ENCODE data around the gene TRIM74.
"Not testable (repeated sequence)": the region's sequence is repeated elsewhere in the genome, so short reads cannot be mapped to it uniquely, and the experiment has no call there.

TRIM74 gene

DNA sequence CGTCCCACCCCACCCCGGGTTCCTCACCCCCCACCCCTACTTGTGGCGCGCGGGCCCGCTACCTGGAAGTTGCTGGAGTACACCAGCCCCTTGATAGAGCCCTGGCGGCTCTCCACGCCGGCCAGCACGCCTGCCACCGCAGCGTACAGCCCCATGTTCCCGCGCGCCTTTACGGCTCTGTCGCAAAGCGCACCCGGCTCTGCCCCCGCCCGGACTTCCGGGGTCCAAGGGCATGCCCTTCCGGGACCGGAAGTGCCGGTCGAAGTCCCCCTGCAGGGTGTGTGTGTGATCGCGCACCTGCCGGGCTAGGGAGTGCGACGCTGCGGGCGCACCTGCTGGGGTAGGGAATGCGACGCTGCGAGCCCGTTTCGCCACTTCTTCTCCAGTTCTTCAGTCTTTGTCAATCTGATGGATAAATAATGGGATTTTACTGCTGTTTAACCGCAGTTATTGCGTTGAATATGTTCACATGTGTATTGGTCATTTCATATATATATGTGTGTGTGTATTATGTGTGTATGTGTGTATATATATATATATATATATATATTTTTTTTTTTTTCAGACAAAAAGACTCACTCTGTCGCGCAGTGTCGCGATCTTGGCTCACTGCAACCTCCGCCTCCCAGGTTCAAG is 14.6 kb downstream of the TRIM74 start:
- not testable (repeated sequence) for DNase-seq

DNA sequence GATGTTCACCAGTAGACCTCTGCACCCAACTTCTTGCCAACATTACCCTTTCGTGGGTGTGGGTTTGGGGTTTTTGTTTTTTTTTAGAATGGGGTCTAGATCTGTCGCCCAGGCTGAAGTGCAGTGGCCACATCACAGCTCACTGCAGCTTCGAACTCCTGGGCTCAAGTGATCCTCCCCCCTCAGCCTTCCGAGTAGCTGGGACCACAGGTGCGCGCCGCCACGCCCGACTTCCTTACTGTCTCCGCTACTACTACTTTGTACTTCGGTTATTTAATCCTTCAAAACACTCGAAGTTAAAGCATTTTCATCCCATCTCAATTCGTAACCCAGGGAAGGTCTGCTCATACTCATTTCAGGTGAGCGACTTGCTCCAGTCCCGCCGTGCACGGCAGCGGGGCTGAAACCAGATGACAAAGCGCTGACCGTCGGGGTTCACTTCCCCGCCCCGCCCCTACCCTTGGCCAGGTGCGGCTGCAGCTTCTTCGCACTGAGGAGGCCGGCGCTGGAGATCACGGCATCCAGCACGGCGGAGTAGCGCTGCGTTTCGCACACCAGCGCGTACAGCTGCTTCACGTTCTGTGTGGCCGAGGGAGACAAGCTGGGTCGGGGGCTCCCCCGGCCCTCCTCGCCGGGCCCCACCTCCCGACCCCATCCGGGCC is 15.2 kb downstream of the TRIM74 start:
- not testable (repeated sequence) for DNase-seq

DNA sequence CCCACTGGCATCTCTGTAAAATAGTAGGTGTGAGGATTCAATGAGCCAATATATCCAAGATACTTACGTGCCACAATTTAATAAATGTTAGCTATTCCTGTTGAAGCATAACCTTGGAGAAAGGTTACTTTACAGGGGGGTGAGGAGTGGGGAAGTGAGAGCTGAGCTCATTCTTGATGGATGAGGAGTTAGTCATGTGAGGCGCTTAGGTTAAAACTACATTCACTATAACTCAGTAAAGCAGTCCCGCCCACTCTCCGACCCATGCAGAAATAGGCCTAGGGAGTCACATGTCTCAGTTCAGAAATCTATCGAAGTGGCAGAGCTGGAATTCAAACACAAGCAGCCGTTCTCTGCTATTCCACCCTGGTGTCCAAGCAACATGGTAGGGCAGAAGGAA is 18.8 kb downstream of the TRIM74 start:
- not testable (repeated sequence) for DNase-seq

DNA sequence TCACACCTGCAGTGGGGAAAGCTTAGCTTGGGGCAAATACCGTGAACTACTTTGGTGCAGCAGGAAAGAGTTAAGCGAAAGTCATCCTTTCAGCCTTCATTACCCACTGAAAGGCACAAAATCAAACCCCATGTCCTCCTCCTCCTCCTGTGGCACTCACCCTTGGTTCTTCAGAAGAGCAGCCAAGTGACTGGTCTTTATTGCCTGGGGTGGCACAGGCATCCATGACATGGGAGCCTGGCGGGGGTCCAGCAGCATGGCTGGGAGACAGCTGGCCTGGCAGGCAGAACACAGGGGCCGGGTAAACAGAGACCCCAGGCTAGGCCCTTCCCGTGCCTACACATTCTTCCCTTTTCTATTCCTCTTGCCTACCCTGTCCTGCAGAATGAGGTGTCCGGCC is 19.6 kb downstream of the TRIM74 start:
- DNase-seq, result not testable (repeated sequence)

DNA sequence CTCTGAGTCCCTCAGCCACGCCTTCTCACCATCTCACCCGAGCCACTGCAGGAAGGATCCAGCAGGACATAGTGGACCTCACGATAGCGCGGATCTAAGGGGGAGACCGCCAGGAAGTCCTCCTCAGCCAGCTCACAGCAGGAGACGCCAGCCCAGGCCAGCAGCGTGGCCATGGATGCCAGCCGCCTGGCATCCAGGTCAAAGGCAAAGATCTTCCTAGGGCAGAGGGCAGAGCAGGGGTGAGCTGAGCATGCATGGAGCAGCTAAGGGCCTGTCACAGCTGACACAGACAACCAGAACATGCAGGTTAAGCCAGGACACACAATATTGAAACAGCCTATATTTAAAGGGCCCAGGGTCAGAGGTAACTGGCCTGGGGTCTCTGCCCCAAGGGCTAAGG is 20.0 kb downstream of the TRIM74 start:
- DNase-seq, result not testable (repeated sequence)

DNA sequence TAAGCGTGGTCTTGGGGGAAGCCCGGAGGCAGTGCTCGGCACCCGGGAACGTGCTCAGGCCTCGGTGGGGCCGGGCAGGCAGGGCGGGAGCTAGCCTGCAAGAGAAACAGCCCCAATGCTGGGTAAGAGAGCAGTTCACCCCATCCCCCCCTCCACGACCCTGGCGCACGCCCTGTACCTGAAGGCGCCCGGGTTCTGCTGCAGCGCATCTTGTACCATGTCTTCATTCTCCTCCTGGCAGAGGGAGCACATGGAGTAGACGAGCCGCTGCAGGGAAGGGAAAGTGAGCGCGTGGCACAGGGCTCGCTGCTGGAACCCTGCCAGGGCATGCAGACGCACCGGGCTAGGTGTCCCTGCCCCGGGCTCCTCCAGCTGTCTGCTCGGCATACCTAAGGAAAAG is 20.6 kb downstream of the TRIM74 start:
- DNase-seq, result not testable (repeated sequence)

DNA sequence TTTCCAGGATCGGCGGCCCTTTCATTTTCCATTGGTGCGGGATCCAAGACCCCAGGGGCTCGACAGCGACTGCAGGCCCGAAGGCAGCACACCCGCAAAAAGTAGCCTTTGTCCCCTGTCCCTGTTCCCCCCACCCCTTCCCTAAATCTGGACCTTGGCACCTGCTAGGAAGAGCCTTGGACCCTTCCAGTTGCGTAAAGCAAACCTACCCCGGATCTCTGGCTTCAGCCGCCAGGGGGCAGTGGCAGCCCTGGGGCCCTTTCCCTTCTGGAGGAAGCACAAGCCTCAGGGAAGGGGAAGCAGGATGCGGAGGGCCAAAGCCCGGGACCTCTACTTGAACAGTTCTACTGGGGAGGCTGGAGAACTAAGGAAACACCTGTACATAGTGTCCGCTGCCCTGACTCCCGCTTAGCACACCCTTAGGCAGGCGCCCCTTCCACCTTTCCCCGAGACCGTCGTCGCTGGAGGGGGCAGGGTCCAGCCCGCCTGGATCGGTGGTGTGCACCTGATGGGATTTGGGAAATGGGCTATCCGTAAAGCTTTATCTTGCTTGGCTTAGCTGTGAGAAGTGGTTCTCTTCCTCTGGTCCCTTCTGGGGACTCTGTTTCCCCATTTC is 23.0 kb downstream of the TRIM74 start:
- not testable (repeated sequence) for DNase-seq

DNA sequence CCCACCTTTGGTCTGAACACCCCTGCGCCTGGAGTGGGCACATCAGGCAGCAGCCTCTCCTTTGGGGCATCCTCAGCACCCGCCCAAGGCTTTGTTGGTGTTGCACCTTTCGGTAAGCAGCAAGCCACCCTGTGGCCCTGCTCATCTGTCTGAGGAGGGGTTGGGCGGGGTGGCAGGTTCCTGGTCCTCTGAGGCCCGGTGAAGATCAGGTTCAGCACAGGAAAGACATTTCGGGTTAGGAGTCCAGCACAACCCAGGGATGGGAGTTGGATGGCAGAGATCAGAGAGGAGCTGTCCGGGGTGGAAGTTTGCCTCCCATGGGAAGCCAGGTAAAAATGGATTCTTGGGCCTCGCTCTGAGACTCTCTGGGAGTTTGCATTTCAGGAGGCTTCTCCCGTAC is 23.7 kb downstream of the TRIM74 start:
- not testable (repeated sequence) for DNase-seq

DNA sequence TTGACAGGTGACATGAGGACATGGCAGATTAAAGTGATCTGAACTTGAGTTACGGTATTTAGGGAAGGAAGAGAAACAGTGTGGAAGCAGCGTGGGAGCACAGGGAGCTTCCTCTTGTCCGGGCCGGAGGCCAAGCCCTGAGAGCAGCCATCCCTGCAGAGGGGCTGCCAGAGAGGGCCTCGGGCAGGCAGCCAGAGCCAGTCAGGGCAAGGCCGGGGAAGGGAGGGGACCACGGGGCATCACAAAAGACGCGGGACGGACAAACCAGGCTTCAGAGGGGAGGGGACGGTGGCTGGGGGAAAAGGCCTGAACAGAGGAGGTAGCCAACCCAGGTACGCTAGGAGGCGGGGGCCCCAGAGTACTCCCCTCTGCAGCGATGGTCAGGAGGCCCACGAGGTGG is 24.3 kb downstream of the TRIM74 start:
- not testable (repeated sequence) for DNase-seq

DNA sequence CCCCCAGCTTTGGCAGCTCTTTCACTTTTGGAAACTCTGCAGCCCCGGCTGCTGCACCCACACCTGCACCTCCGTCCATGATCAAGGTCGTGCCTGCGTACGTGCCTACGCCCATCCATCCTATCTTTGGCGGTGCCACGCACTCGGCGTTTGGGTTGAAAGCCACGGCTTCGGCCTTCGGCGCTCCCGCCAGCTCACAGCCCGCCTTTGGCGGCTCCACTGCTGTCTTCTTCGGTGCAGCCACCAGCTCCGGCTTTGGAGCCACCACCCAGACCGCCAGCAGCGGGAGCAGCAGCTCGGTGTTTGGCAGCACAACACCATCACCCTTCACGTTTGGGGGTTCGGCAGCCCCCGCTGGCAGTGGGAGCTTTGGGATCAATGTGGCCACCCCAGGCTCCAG is 26.3 kb downstream of the TRIM74 start:
- DNase-seq, result not testable (repeated sequence)

DNA sequence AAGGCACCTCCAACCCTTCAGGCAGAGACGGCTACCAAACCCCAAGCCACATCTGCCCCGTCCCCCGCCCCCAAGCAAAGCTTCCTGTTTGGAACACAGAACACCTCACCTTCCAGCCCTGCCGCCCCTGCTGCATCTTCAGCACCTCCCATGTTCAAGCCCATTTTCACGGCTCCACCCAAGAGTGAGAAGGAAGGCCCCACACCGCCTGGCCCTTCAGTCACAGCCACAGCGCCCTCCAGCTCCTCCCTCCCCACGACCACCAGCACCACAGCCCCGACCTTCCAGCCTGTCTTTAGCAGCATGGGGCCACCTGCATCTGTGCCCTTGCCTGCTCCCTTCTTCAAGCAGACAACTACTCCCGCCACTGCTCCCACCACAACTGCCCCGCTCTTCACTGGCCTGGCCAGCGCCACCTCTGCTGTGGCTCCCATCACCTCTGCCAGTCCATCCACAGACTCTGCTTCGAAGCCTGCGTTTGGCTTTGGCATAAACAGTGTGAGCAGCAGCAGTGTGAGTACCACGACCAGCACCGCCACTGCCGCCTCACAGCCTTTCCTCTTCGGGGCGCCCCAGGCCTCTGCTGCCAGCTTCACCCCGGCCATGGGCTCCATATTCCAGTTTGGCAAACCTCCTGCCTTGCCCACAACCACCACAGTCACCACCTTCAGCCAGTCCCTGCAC is 27.1 kb downstream of the TRIM74 start:
- not testable (repeated sequence) for DNase-seq

DNA sequence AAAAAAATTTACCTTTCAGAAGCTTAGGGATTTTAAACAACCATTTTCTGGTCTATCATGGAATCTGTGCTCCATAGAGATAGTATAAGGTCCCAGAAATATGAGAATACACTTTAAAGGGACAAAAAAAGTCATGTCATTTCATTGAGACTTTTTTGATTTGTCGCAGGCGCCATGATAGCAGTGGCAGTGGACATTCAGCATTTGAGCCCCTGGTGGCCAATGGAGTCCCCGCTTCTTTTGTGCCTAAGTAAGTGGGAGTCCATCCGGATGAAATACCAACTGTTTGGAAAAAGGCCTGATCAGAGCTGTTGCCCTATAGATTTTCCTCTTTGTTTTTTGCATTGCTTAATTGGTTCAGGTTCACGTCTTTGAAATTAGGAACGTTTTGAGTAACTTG is 41.0 kb downstream of the TRIM74 start:
- DNase-seq, result not testable (repeated sequence)

DNA sequence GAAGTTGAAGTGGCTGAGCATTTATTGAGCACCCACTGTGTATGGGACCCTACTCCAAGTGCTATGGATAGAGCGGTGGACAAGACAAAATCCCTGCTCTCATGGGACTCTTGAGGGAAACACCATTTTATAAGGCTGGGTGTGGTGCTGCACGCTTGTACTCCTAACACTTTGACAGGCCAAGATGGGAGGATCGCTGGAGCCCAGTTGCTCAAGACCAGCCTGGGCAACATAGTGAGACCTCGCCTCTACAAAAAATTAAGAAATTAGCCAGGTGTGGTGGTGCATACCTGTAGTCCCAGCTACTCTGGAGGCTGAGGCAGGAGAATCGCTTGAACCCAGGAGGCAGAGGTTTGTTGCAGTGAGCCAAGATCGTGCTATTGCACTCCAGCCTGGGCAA is 41.5 kb downstream of the TRIM74 start:
- not testable (repeated sequence) for DNase-seq

DNA sequence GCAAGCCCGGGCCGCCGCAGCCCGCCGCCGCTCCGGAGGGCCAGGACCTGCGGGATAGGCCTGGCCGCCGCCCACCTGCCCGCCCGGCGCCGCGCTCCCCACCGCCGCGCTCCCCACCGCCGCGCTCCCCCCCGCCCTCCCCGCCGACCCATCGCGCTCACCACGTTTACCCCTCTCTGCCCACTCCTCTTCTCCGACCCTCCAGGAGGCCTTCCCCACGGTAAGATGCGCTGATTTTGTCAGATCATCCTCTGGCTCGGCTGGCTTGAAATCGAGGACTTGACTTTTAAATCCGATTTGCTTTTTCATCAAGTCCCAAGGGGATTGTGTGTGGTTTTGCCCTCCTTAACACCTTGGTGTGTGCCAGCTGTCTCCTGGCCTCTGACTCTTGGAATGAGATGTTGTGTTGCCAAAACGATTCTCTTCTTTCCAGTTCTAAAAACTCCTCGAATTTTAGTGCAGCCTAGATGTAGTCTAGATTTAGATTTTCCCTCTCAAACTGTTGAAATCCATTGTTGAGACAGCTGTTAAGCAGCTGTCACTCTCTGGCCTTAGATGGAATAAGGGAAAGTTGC is 43.6 kb downstream of the TRIM74 start:
- DNase-seq, result peak in 1 of 2 experiments; percentile 4

DNA sequence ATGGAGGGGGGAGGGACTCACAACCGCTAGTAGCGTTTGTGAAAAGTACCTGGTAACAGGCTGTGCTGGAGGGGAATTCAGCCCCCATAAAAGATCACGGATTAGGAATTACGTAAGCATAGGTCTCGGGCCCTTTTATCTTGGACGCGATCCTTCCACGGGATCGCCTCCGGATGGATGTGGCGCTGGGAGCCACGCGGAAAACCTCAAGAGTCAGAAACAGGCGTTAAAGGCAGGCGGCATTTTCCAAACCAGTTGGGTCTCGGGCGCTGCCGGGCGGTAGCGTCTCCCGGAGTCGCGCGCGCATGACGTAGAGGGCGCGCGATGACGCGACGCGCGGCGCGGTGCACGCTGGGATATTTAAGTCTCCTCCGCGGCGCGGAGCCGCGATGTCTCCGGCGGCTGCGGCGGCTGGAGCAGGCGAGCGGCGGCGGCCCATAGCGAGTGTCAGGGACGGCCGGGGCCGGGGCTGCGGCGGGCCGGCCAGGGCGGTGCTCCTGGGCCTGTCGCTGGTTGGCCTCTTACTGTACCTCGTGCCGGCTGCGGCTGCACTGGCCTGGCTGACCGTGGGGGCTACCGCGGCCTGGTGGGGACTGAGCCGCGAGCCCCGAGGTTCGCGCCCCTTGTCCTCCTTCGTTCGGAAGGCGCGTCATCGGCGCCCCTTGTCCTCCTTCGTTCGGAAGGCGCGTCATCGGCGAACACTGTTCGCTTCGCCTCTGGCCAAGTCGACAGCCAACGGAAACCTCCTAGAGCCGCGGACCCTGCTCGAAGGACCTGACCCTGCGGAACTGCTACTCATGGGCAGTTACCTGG is 44.3 kb downstream of the TRIM74 start, which contains the start of gene POM121:
Gene POM121, plus strand, starts transcription at position 363 of the 813 bp plus-strand sequence. Its CDS starts 27 bp downstream, at position 390.
- peak; percentile 81 for DNase-seq

DNA sequence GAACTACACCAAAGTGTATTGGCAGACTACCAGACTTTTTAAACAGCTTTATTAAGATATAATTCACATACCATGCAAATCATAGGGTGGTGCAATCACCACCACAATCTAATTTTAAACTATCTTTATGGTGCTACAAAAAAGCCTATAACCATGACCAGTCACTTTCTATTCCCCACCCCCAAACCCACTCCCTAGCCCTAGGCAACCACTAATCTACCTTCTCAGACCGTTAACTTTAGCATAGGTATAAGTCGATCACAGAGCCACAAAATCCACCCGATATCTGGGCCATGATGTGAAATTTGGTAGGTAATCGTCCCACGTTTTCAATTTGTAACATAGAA is 44.9 kb downstream of the TRIM74 start:
- DNase-seq, result no peak

DNA sequence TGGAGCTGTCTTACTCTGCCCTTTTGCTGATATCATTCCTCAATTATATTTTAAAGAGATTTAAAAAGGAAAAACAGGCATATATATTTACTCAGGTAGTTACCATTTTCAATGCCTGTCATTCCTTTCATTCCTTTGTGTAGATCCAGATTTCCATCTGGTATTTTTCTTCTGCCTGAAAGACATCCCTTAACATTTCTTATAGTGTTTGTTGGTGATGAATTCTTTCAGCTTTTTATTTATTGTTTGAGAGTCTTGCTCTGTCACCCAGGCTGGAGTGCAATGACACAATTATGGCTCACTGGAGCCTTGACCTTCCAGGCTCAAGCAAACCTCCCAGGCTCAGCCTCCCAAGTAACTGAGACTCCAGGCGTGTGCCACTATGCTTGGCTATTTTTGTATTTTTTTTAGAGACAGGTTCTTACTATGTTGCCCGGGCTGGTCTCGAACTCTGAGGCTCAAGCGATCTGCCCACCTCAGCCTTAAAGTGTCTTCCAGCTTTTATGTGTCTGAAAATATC is 50.0 kb downstream of the TRIM74 start:
- DNase-seq, result no peak

DNA sequence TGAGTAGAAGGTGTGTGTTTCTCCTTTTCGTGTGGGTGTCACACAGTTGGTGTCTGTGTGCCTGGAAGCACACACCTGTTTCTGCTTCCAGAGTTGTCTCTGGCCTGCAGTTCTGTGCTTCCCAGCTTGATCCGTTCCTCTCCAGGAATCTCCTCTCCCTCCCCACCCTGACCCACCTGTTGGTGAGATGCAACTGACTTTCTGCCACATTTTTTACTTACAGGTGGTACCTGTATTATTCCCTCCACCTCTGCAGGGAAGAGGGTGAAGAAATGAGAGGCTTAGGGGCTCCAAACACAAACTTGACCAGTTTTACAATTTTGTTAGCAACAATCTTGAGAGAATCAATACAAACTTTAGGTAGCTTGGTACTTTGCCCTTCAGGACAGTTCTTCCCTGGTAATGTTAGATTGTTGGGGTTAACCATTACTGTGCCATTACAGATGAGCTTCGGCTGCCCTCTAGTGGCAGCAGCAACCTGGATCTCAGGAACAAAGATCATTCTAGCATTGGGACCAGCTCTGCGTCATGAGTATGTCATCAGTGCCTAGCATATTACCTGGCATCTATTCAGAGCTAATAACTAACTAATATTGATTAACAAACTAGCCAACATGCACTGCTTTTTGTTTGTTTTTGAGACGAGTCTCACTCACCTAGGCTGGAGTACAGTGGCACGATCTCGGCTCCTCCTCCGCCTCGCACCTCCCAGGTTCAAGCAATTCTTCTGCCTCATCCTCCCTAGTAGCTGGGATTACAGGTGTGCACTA is 54.3 kb downstream of the TRIM74 start:
- DNase-seq, result peak; percentile 47 to 50

DNA sequence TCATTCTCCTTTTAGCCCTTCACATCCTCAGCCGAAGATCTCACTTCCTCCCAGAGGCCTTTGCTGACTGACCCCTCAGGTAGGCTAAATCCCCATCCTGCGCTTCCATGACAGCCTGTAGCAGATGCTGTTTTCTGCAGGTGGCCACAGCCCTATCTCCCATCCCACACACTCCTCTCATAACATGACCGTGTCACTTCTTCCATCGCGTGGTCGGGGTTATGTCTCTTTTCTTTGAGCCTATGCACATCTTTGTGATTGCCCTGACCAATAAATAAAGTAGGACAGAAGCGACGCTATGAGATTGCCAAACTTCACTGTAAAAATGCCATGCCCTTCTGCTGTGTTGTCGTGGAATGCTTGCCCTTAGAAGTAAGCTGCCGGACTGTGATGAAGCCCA is 55.5 kb downstream of the TRIM74 start:
- not testable (repeated sequence) for DNase-seq

DNA sequence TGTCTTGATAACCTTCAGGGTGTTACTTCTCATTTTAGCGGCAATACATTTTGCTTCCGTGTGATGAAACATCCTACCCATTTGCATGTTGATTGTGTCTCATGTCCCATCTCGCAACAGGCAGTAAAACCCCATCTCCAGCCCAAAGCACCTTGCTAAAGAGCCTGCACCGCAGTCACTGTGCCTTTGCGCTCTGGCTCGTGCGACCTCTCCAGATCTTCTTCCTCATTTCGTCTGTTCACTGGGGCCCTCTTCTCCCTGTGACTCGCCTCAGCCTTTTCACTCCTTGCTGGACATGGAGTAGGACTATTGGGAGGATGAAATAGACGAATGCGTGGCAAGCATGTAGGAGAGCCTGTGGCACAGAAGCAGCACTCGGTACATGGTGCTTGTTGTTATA is 57.9 kb downstream of the TRIM74 start:
- not testable (repeated sequence) for DNase-seq
